ENCODE data around the gene COX8C.

Gene COX8C

GRCh38 chr14:93395231-93395630 is 48.2 kb downstream of the COX8C start:
- ChIA-PET CTCF (no interaction called here), POLR2A (no interaction called here)
- Histone ChIP-seq H3K4me1 (ENCODE audit: control insufficient read depth, insufficient read depth, low read length) (no peaks in the 10 kb centered on the region), H3K27ac (ENCODE audit: extremely low read depth, low read depth, low read length) (no peak overlapping the region), H3K4me3 (ENCODE audit: low read depth, low read length) (no peak overlapping the region), H3K36me3 (ENCODE audit: control insufficient read depth in 2 of 2, insufficient read depth in 1 of 2, low read length in 2 of 2) (no peaks in the 10 kb centered on the region), H3K9me3 (ENCODE audit: control insufficient read depth, insufficient read depth, low read depth, low read length) (no peaks in the 10 kb centered on the region)
- no peak for TF ChIP-seq ZNF155 (tag by site-specific recombination; IDR thresholded peaks at IDR 0.05)
- no peak for TF ChIP-seq ZNF394 (tag by site-specific recombination; IDR thresholded peaks at IDR 0.05; ENCODE audit: borderline replicate concordance)
- no peak for TF ChIP-seq EGR2 (tag by site-specific recombination; IDR thresholded peaks at IDR 0.05; ENCODE audit: low read depth)
- TF ChIP-seq ZBTB44 (tag by site-specific recombination; IDR thresholded peaks at IDR 0.05), result no peak
- TF ChIP-seq PRDM6 (tag by site-specific recombination; IDR thresholded peaks at IDR 0.05), result no peak
- TF ChIP-seq ZNF16 (tag by site-specific recombination; IDR thresholded peaks at IDR 0.05; ENCODE audit: low read depth), result no peak
- TF ChIP-seq ZNF324 (tag by site-specific recombination; IDR thresholded peaks at IDR 0.05), result no peak
- TF ChIP-seq ZNF280C (tag by site-specific recombination; IDR thresholded peaks at IDR 0.05), result no peak
- no peak for TF ChIP-seq ZNF548 (tag by site-specific recombination; IDR thresholded peaks at IDR 0.05)
- TF ChIP-seq KLF17 (tag by site-specific recombination; IDR thresholded peaks at IDR 0.05), result no peak
- no peak for TF ChIP-seq ZNF488 (tag by site-specific recombination; IDR thresholded peaks at IDR 0.05)
- TF ChIP-seq HOXD13 (CRISPR knock-in tag; IDR thresholded peaks at IDR 0.05; ENCODE audit: borderline replicate concordance), result no peak
- no peak for TF ChIP-seq ZSCAN18 (tag by site-specific recombination; IDR thresholded peaks at IDR 0.05)
- TF ChIP-seq ZSCAN5A (tag by site-specific recombination; IDR thresholded peaks at IDR 0.05), result no peak
- no peak for TF ChIP-seq BCL11B (tag by site-specific recombination; IDR thresholded peaks at IDR 0.05; ENCODE audit: low read depth)

Data from HEK293 (cell line).